WTC11 (cell line): ENCODE results near the gene FUT6. TPM values are rescaled to one million over a fixed set of nuclear protein-coding genes. Genes with fewer than 3 reads are reported as not detected.

Experiments
- ATAC-seq: fragments of 200-7000 bp; cut with Tn5 transposase; 2 replicates; pipeline ENCODE4 v1.10.0; 2021; ENCODE audit warnings: mild to moderate bottlenecking, moderate library complexity
- CTCF ChIA-PET: fragments of 300-600 bp; sonication (Branson Sonifier 250); formaldehyde crosslinking; loops from one replicate; lab custom pipeline; 2021; ENCODE audit warnings: antibody characterized with exemption; lab: Charles Lee
- POLR2A ChIA-PET: fragments of 350-600 bp; sonication (Branson Sonifier 250); formaldehyde crosslinking; loops from one replicate; lab custom pipeline; 2021; ENCODE audit warnings: antibody characterized with exemption; lab: Charles Lee
- DNase-seq: peaks from one replicate; pipeline ENCODE4 v3.0.0; 2021; ENCODE audit warnings: low spot score
- H3K27ac Mint-ChIP-seq: 2 replicates; pipeline ENCODE4 v1.8.0; 2021; ENCODE audit warnings: mixed read lengths
- H3K27me3 Mint-ChIP-seq: 2 replicates; pipeline ENCODE4 v1.8.0; 2021; ENCODE audit warnings: low read depth, mild to moderate bottlenecking, moderate library complexity, mixed read lengths
- H3K36me3 Mint-ChIP-seq: 2 replicates; pipeline ENCODE4 v1.8.0; 2021; ENCODE audit warnings: mixed read lengths
- H3K4me1 Mint-ChIP-seq: 2 replicates; pipeline ENCODE4 v1.8.0; 2022; ENCODE audit warnings: mixed read lengths
- H3K4me3 Mint-ChIP-seq: 2 replicates; pipeline ENCODE4 v1.8.0; 2021; ENCODE audit warnings: mild to moderate bottlenecking, moderate library complexity, mixed read lengths
- H3K9me3 Mint-ChIP-seq: 2 replicates; pipeline ENCODE4 v1.8.0; 2021; ENCODE audit warnings: mixed read lengths
- ATF1 ChIP-seq: sonication (generic); formaldehyde crosslinking; IDR thresholded peaks from 2 replicates; pipeline ENCODE4 v1.8.1; 2023; ENCODE audit warnings: mild to moderate bottlenecking, moderate library complexity, missing genetic modification reagents
- E2F1 ChIP-seq: sonication (generic); formaldehyde crosslinking; IDR thresholded peaks from 2 replicates; pipeline ENCODE4 v1.8.0; 2022; ENCODE audit warnings: mild to moderate bottlenecking, missing genetic modification reagents
- ELF4 ChIP-seq: sonication (generic); formaldehyde crosslinking; IDR thresholded peaks from 2 replicates; pipeline ENCODE4 v1.8.1; 2022; ENCODE audit warnings: low read depth, mild to moderate bottlenecking, moderate library complexity, missing genetic modification reagents
- ERG ChIP-seq: fragments of 250-450 bp; sonication (Bioruptor Pico); IDR thresholded peaks from 2 replicates; pipeline ENCODE4 v1.8.0; 2021; ENCODE audit warnings: mild to moderate bottlenecking
- ETV6 ChIP-seq: sonication (generic); formaldehyde crosslinking; IDR thresholded peaks from 2 replicates; pipeline ENCODE4 v1.8.1; 2022; ENCODE audit warnings: mild to moderate bottlenecking, missing genetic modification reagents
- NR2C2 ChIP-seq: sonication (generic); formaldehyde crosslinking; IDR thresholded peaks from 2 replicates; pipeline ENCODE4 v1.8.0; 2022; ENCODE audit warnings: mild to moderate bottlenecking, missing genetic modification reagents
- TP53 ChIP-seq: sonication (generic); formaldehyde crosslinking; IDR thresholded peaks from 2 replicates; pipeline ENCODE4 v1.8.1; 2023; ENCODE audit warnings: mild to moderate bottlenecking, missing genetic modification reagents
- ZNF232 ChIP-seq: sonication (generic); formaldehyde crosslinking; IDR thresholded peaks from 2 replicates; pipeline ENCODE4 v1.8.0; 2022; ENCODE audit warnings: mild to moderate bottlenecking, missing genetic modification reagents
- ZNF317 ChIP-seq: sonication (generic); formaldehyde crosslinking; IDR thresholded peaks from 2 replicates; pipeline ENCODE4 v1.8.1; 2023; ENCODE audit warnings: low read depth, mild to moderate bottlenecking, moderate library complexity, missing genetic modification reagents, borderline replicate concordance
- ZNF671 ChIP-seq: fragments of 250-450 bp; sonication (Bioruptor Pico); IDR thresholded peaks from 2 replicates; pipeline ENCODE4 v1.8.0; 2021; ENCODE audit warnings: mild to moderate bottlenecking
- total RNA-seq: library from RNA; stranded (reverse); gene quantifications from 3 replicates; pipeline ENCODE4 v1.2.3, GENCODE V29; 2021
- TF ChIP-seq, protein P1 (sequence below): sonication (generic); formaldehyde crosslinking; IDR thresholded peaks from 2 replicates; pipeline ENCODE4 v1.8.0; 2023; ENCODE audit warnings: missing genetic modification reagents
- TF ChIP-seq, protein P2 (sequence below): sonication (generic); formaldehyde crosslinking; conservative IDR thresholded peaks from 2 replicates; pipeline ENCODE4 v1.8.1; 2023; ENCODE audit warnings: mild to moderate bottlenecking, low read depth, missing genetic modification reagents, moderate library complexity
- TF ChIP-seq, protein P3 (sequence below): sonication (generic); formaldehyde crosslinking; IDR thresholded peaks from 2 replicates; pipeline ENCODE4 v1.8.1; 2023; ENCODE audit warnings: mild to moderate bottlenecking, missing genetic modification reagents
- TF ChIP-seq, protein P4 (sequence below): sonication (generic); formaldehyde crosslinking; IDR thresholded peaks from 2 replicates; pipeline ENCODE4 v1.8.0; 2022; ENCODE audit warnings: mild to moderate bottlenecking, missing genetic modification reagents
- TF ChIP-seq, protein P5 (sequence below): sonication (generic); formaldehyde crosslinking; IDR thresholded peaks from 2 replicates; pipeline ENCODE4 v1.8.0; 2022; ENCODE audit warnings: missing genetic modification reagents

Gene FUT6
- total RNA-seq, 1 experiment from 2014 or later, result not detected

GRCh38 chr19:5880196-5880595 lies 40.7 kb upstream of the FUT6 start (continued):
- TF ChIP-seq ZNF671 (CRISPR knock-in tag) (no peak), E2F1 (CRISPR knock-in tag) (no peak)
- TF ChIP-seq, protein P1, sequence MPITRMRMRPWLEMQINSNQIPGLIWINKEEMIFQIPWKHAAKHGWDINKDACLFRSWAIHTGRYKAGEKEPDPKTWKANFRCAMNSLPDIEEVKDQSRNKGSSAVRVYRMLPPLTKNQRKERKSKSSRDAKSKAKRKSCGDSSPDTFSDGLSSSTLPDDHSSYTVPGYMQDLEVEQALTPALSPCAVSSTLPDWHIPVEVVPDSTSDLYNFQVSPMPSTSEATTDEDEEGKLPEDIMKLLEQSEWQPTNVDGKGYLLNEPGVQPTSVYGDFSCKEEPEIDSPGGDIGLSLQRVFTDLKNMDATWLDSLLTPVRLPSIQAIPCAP (CRISPR knock-in tag), result no peak

- ChIA-PET POLR2A (no interaction called here), CTCF (interaction anchor here (4.1 kb wide), 1 partner anchor 74 kb away, joined by 21 read pairs; no protein-coding TSS in a partner anchor)
- ATAC-seq, result no peak
- Mint-ChIP-seq H3K4me3 (no peak overlapping the region), H3K27me3 (peaks cover 6% of the 10 kb centered on the region), H3K36me3 (no peaks in the 10 kb centered on the region), H3K9me3 (no peaks in the 10 kb centered on the region), H3K4me1 (peaks cover 11% of the 10 kb centered on the region), H3K27ac (no peak overlapping the region)
- TF ChIP-seq, protein P2, sequence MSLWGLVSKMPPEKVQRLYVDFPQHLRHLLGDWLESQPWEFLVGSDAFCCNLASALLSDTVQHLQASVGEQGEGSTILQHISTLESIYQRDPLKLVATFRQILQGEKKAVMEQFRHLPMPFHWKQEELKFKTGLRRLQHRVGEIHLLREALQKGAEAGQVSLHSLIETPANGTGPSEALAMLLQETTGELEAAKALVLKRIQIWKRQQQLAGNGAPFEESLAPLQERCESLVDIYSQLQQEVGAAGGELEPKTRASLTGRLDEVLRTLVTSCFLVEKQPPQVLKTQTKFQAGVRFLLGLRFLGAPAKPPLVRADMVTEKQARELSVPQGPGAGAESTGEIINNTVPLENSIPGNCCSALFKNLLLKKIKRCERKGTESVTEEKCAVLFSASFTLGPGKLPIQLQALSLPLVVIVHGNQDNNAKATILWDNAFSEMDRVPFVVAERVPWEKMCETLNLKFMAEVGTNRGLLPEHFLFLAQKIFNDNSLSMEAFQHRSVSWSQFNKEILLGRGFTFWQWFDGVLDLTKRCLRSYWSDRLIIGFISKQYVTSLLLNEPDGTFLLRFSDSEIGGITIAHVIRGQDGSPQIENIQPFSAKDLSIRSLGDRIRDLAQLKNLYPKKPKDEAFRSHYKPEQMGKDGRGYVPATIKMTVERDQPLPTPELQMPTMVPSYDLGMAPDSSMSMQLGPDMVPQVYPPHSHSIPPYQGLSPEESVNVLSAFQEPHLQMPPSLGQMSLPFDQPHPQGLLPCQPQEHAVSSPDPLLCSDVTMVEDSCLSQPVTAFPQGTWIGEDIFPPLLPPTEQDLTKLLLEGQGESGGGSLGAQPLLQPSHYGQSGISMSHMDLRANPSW (CRISPR knock-in tag), result no peak
- no peak for TF ChIP-seq E2F1 (CRISPR knock-in tag)
- DNase-seq, result no peak
Observed at GRCh38 chr19:5877882-5878281, 38.4 kb upstream of the FUT6 start.

DNA sequence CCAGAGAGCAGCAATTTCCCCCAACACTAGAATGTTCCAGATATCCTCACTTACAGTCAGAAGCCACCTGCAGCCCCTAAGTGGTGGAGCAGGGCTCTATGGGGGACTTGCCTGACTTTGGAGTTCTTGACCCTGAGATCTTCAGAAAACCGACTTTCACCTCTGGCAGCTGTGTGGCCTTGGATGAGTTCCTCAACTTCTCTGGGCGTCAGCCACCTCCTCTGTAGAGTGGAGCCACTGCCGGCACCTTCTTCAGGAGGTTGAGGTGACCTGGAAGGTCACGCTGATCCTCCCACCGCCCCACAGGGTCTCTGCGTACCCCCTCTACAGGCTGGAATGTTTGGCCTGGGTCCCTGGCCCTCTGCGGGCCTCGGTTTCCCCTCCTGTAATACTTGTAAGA lies 37.9 kb upstream of the FUT6 start:
- Mint-ChIP-seq H3K36me3 (no peaks in the 10 kb centered on the region), H3K9me3 (no peaks in the 10 kb centered on the region), H3K27ac (no peak overlapping the region), H3K4me1 (peaks cover 9% of the 10 kb centered on the region), H3K27me3 (peaks cover 1% of the 10 kb centered on the region), H3K4me3 (no peak overlapping the region)
- POLR2A ChIA-PET, result no interaction called here
- no peak for ATAC-seq
- CTCF ChIA-PET, result interaction anchor here (4.1 kb wide), 1 partner anchor 73 kb away, joined by 21 read pairs; no protein-coding TSS in a partner anchor
- DNase-seq, result no peak
- TF ChIP-seq, protein P3, sequence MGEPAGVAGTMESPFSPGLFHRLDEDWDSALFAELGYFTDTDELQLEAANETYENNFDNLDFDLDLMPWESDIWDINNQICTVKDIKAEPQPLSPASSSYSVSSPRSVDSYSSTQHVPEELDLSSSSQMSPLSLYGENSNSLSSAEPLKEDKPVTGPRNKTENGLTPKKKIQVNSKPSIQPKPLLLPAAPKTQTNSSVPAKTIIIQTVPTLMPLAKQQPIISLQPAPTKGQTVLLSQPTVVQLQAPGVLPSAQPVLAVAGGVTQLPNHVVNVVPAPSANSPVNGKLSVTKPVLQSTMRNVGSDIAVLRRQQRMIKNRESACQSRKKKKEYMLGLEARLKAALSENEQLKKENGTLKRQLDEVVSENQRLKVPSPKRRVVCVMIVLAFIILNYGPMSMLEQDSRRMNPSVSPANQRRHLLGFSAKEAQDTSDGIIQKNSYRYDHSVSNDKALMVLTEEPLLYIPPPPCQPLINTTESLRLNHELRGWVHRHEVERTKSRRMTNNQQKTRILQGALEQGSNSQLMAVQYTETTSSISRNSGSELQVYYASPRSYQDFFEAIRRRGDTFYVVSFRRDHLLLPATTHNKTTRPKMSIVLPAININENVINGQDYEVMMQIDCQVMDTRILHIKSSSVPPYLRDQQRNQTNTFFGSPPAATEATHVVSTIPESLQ (CRISPR knock-in tag), result no peak
- TF ChIP-seq ERG (CRISPR knock-in tag) (no peak), NR2C2 (no peak), ZNF317 (no peak), ETV6 (CRISPR knock-in tag) (no peak), ATF1 (no peak), E2F1 (CRISPR knock-in tag) (no peak), TP53 (CRISPR knock-in tag) (no peak), ZNF232 (CRISPR knock-in tag) (no peak), ELF4 (no peak)
- TF ChIP-seq, protein P4, sequence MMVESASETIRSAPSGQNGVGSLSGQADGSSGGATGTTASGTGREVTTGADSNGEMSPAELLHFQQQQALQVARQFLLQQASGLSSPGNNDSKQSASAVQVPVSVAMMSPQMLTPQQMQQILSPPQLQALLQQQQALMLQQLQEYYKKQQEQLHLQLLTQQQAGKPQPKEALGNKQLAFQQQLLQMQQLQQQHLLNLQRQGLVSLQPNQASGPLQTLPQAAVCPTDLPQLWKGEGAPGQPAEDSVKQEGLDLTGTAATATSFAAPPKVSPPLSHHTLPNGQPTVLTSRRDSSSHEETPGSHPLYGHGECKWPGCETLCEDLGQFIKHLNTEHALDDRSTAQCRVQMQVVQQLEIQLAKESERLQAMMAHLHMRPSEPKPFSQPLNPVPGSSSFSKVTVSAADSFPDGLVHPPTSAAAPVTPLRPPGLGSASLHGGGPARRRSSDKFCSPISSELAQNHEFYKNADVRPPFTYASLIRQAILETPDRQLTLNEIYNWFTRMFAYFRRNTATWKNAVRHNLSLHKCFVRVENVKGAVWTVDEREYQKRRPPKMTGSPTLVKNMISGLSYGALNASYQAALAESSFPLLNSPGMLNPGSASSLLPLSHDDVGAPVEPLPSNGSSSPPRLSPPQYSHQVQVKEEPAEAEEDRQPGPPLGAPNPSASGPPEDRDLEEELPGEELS, result no peak
- TF ChIP-seq, protein P5, sequence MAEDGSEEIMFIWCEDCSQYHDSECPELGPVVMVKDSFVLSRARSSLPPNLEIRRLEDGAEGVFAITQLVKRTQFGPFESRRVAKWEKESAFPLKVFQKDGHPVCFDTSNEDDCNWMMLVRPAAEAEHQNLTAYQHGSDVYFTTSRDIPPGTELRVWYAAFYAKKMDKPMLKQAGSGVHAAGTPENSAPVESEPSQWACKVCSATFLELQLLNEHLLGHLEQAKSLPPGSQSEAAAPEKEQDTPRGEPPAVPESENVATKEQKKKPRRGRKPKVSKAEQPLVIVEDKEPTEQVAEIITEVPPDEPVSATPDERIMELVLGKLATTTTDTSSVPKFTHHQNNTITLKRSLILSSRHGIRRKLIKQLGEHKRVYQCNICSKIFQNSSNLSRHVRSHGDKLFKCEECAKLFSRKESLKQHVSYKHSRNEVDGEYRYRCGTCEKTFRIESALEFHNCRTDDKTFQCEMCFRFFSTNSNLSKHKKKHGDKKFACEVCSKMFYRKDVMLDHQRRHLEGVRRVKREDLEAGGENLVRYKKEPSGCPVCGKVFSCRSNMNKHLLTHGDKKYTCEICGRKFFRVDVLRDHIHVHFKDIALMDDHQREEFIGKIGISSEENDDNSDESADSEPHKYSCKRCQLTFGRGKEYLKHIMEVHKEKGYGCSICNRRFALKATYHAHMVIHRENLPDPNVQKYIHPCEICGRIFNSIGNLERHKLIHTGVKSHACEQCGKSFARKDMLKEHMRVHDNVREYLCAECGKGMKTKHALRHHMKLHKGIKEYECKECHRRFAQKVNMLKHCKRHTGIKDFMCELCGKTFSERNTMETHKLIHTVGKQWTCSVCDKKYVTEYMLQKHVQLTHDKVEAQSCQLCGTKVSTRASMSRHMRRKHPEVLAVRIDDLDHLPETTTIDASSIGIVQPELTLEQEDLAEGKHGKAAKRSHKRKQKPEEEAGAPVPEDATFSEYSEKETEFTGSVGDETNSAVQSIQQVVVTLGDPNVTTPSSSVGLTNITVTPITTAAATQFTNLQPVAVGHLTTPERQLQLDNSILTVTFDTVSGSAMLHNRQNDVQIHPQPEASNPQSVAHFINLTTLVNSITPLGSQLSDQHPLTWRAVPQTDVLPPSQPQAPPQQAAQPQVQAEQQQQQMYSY (CRISPR knock-in tag), result no peak
